Upper lobe of left lung (tissue), 6 donors: Measurements from ENCODE around the gene TLK1. TPM values are rescaled to one million over a fixed set of nuclear protein-coding genes. Genes with fewer than 3 reads are reported as not detected.

Experiments
- ATAC-seq, 2 donors: fragments of 200-7000 bp; cut with Tn5 transposase; one replicate each; pipeline ENCODE4 v1.9.1; 2022; ENCODE audit warnings: mild to moderate bottlenecking in 2 of 2, moderate library complexity in 2 of 2; ENCODE audit not compliant: low FRiP score in 2 of 2
- DNase-seq, 2 donors: peaks; one replicate each; pipeline ENCODE4 v3.0.0-alpha.2; 2019 to 2020
- H3K27ac ChIP-seq, 4 donors: fragments of 200-600 bp; sonication (generic); one replicate each; pipeline ENCODE4 v1.5.1; 2016 to 2019
- H3K27me3 ChIP-seq, 4 donors: fragments of 200-600 bp; sonication (generic); one replicate each; pipeline ENCODE4 v1.5.1; 2017 to 2019
- H3K36me3 ChIP-seq, 4 donors: fragments of 200-600 bp; sonication (generic); one replicate each; pipeline ENCODE4 v1.5.1; 2016 to 2019
- H3K4me1 ChIP-seq, 4 donors: fragments of 200-600 bp; sonication (generic); one replicate each; pipeline ENCODE4 v1.5.1; 2018 to 2019
- H3K4me3 ChIP-seq, 4 donors: fragments of 200-600 bp; sonication (generic); one replicate each; pipeline ENCODE4 v1.5.1; 2017 to 2019; ENCODE audit warnings: mild to moderate bottlenecking in 2 of 4, moderate library complexity in 1 of 4
- H3K9me3 ChIP-seq, 4 donors: fragments of 200-600 bp; sonication (generic); one replicate each; pipeline ENCODE4 v1.5.1; 2018 to 2019
- EP300 ChIP-seq, 4 donors: sonication (generic); formaldehyde crosslinking; IDR thresholded peaks; one replicate each; pipeline ENCODE4 v1.5.1; 2017; ENCODE audit warnings: antibody characterized with exemption in 4 of 4, control low read depth in 2 of 4
- POLR2A ChIP-seq, 4 donors: fragments of 450-650 bp; IDR thresholded peaks; one replicate each; pipeline ENCODE4 v1.5.1; 2016 to 2017; ENCODE audit warnings: antibody characterized with exemption in 4 of 4, mild to moderate bottlenecking in 2 of 4
- POLR2AphosphoS5 ChIP-seq, 2 donors: sonication (generic); formaldehyde crosslinking; IDR thresholded peaks; one replicate each; pipeline ENCODE4 v1.5.1; 2017; ENCODE audit warnings: antibody characterized with exemption in 2 of 2
- WGBS, 2 donors: methylation state at CpG; one replicate each; pipeline ENCODE4 v1.1.5; 2017 to 2018; 5-methylcytosine and 5-hydroxymethylcytosine counted together
- total RNA-seq, 6 donors: library from RNA; depleted of rRNA in 4 of 6; stranded (reverse); fragments of >200 nt in 4 of 6; gene quantifications; one replicate each; pipeline versions ENCODE4 v1.1.0 to v1.2.1, GENCODE V29; 2016 to 2021
- TF ChIP-seq, protein P1 (sequence below), 6 experiments: fragments of 450-650 bp in 4 of 6; fragments of 200-600 bp in 2 of 6; sonication (generic) in 2 of 6; IDR thresholded peaks; one replicate each; pipeline ENCODE4 v1.5.1; 2016 to 2019; ENCODE audit warnings: antibody characterized with exemption in 6 of 6
- donor health status: DM: no; HTN: no; CAD: no; lungs with moderate emphysema.
- donor health status: DM: no; HTN: yes; CAD: no; lungs with severe emphysema.

Gene TLK1
- total RNA-seq, 6 donors from 2014 or later = 21.9 to 70.2 (median 53.8) TPM

- H3K4me1 ChIP-seq = no peaks in the 10 kb centered on the region
- no peak overlapping the region for H3K4me3 ChIP-seq
- no peak overlapping the region for H3K27ac ChIP-seq
- H3K27me3 ChIP-seq = no peaks in the 10 kb centered on the region
- no peak for DNase-seq
- no peak for ATAC-seq
- 82 to 89% methylated on average over 2 of the region's 2 CpGs for WGBS, 2 donors
- TF ChIP-seq POLR2A (IDR thresholded peaks at IDR 0.05) (no peak), POLR2AphosphoS5 (IDR thresholded peaks at IDR 0.05) (no peak), EP300 (IDR thresholded peaks at IDR 0.05) (no peak)
- TF ChIP-seq, protein P1, sequence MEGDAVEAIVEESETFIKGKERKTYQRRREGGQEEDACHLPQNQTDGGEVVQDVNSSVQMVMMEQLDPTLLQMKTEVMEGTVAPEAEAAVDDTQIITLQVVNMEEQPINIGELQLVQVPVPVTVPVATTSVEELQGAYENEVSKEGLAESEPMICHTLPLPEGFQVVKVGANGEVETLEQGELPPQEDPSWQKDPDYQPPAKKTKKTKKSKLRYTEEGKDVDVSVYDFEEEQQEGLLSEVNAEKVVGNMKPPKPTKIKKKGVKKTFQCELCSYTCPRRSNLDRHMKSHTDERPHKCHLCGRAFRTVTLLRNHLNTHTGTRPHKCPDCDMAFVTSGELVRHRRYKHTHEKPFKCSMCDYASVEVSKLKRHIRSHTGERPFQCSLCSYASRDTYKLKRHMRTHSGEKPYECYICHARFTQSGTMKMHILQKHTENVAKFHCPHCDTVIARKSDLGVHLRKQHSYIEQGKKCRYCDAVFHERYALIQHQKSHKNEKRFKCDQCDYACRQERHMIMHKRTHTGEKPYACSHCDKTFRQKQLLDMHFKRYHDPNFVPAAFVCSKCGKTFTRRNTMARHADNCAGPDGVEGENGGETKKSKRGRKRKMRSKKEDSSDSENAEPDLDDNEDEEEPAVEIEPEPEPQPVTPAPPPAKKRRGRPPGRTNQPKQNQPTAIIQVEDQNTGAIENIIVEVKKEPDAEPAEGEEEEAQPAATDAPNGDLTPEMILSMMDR (IDR thresholded peaks at IDR 0.05) = no peak
- no peaks in the 10 kb centered on the region for H3K9me3 ChIP-seq
- no peaks in the 10 kb centered on the region for H3K36me3 ChIP-seq
Observed at GRCh38 chr2:171187177-171187576, 26.5 kb upstream of the TLK1 start.

DNA sequence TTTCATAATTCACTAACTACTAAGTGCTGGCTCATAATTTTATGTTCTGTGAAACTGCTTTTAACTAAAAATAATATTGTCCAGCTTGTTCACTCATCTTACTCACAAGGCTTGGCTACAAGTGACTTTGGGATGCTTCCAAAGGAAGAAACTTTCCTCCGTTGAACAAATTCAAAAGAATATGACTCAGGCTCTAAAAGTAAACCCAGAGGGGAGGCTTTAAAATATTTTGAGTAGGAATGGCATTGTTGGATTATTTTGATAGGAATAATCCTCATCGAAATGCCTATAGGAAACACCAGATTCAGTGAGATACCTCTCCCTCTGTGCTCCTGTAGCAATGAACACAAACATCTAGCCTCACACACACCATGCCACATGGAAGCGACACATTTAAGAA lies 25.2 kb upstream of the TLK1 start:
- H3K9me3 ChIP-seq = no peaks in the 10 kb centered on the region
- 79 to 81% methylated on average over 3 of the region's 3 CpGs for WGBS, 2 donors
- ATAC-seq (peak in 1 of 2 donors; percentile 58), DNase-seq (no peak)
- no peaks in the 10 kb centered on the region for H3K27me3 ChIP-seq
- H3K4me3 ChIP-seq = no peak overlapping the region
- no peak overlapping the region for H3K27ac ChIP-seq
- H3K36me3 ChIP-seq = no peaks in the 10 kb centered on the region
- TF ChIP-seq POLR2A (IDR thresholded peaks at IDR 0.05) = no peak
- no peak for TF ChIP-seq POLR2AphosphoS5 (IDR thresholded peaks at IDR 0.05)
- TF ChIP-seq, protein P1 (IDR thresholded peaks at IDR 0.05) = no peak
- TF ChIP-seq EP300 (IDR thresholded peaks at IDR 0.05) = no peak
- peaks cover 0 to 4% (median 2%) of the 10 kb centered on the region in 4 donors for H3K4me1 ChIP-seq

DNA sequence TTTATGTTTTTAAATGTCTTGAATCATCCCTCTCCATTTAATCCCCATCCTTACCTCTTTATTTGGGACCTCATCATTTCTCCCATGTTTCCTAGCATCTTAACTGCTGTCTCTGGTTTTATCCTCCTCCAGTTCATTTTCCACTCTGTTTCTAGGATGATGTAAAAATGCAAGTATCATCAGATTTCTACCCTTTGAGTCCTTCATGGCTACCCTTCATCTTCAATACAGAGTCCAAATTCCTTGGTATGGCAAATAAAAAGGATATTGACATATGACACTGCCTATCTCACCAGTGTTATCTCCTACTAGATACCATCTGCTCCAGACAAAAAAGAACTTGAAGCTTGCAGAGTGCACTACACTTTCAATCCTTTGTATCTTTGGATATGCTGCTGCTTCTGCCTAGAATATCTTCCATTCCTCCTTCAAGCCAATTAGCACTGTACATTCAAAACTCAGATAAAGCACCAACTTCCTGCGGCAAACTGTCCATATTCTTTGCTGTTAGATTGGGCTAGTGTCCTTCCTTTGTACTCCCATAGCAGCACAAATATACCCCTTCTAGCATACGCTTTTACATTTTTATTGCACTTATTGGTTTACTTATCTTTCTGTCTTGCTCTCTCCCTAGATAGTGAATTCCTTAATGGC lies 24.6 kb upstream of the TLK1 start:
- TF ChIP-seq EP300 (IDR thresholded peaks at IDR 0.05) = no peak
- TF ChIP-seq, protein P1 (IDR thresholded peaks at IDR 0.05) = no peak
- no peak overlapping the region for H3K4me3 ChIP-seq
- no peaks in the 10 kb centered on the region for H3K36me3 ChIP-seq
- WGBS, 2 donors = 83 to 88% methylated on average over 2 of the region's 2 CpGs
- no peak for ATAC-seq
- no peak for DNase-seq
- H3K27me3 ChIP-seq = no peaks in the 10 kb centered on the region
- no peak overlapping the region for H3K27ac ChIP-seq
- peaks cover 0 to 4% (median 2%) of the 10 kb centered on the region in 4 donors for H3K4me1 ChIP-seq
- H3K9me3 ChIP-seq = no peaks in the 10 kb centered on the region

- H3K9me3 ChIP-seq = no peaks in the 10 kb centered on the region
- H3K27me3 ChIP-seq = no peaks in the 10 kb centered on the region
- H3K4me3 ChIP-seq = no peak overlapping the region
- H3K36me3 ChIP-seq = no peaks in the 10 kb centered on the region
- no peak for DNase-seq
- H3K4me1 ChIP-seq = peaks cover 0 to 4% (median 2%) of the 10 kb centered on the region in 4 donors
- WGBS, 2 donors = 45 to 46% methylated on average over 9 of the region's 9 CpGs
- no peak for TF ChIP-seq POLR2A (IDR thresholded peaks at IDR 0.05)
- TF ChIP-seq, protein P1 (IDR thresholded peaks at IDR 0.05) = no peak
- no peak for TF ChIP-seq EP300 (IDR thresholded peaks at IDR 0.05)
- TF ChIP-seq POLR2AphosphoS5 (IDR thresholded peaks at IDR 0.05) = no peak
- ATAC-seq = no peak
- H3K27ac ChIP-seq = no peak overlapping the region
Observed at GRCh38 chr2:171181064-171182049, 20.7 kb upstream of the TLK1 start.
